GM12878 (cell line): ENCODE measurements around the gene CCT6A. TPM values are rescaled to one million over a fixed set of nuclear protein-coding genes. Genes with fewer than 3 reads are reported as not detected.

ENCODE experiments used
- ASH2L ChIP-seq: fragments of 300-600, 200-600 bp; sonication (generic); IDR thresholded peaks from 2 replicates; pipeline ENCODE4 v1.6.1; 2017; ENCODE audit warnings: low read depth, mild to moderate bottlenecking, borderline replicate concordance
- IKZF1 ChIP-seq: fragments of 450-650 bp; conservative IDR thresholded peaks from 2 replicates; pipeline ENCODE4 v1.6.1; 2017; ENCODE audit warnings: antibody characterized with exemption, mild to moderate bottlenecking
- NR2F1 ChIP-seq: fragments of 450-650 bp; conservative IDR thresholded peaks from 2 replicates; pipeline ENCODE4 v1.6.1; 2017; ENCODE audit warnings: mild to moderate bottlenecking
- RCOR1 ChIP-seq: conservative IDR thresholded peaks from 2 replicates; pipeline ENCODE4 v1.6.1; 2012; ENCODE audit warnings: low read depth, low read length, improper control_type of control experiment
- SMAD5 ChIP-seq: IDR thresholded peaks from 2 replicates; pipeline ENCODE4 v1.6.1; 2016; ENCODE audit warnings: antibody characterized with exemption, low read depth
- SMC3 ChIP-seq: IDR thresholded peaks from 2 replicates; pipeline ENCODE4 v1.6.1; 2011; ENCODE audit warnings: low read length, improper control_type of control experiment, borderline replicate concordance
- SUZ12 ChIP-seq: fragments of 200-600 bp; sonication (generic); IDR thresholded peaks from one replicate; pipeline ENCODE4 v1.6.1; 2018; ENCODE audit warnings: antibody characterized with exemption, mild to moderate bottlenecking; ENCODE audit not compliant: unreplicated experiment
- TARDBP ChIP-seq: IDR thresholded peaks from 2 replicates; pipeline ENCODE4 v1.6.1; 2016; ENCODE audit warnings: borderline replicate concordance
- ZNF217 ChIP-seq: fragments of 450-650 bp; IDR thresholded peaks from 2 replicates; pipeline ENCODE4 v1.6.1; 2017; ENCODE audit warnings: antibody characterized with exemption, mild to moderate bottlenecking
- polyA plus RNA-seq, 11 experiments: library from polyadenylated mRNA; depleted of rRNA in 4 of 11; unstranded in 6 of 11; stranded (reverse) in 5 of 11; fragments of >200 nt; fragmentation: Nextera tagmentation in 4 of 11; fragmentation: Illumina TruSeq in 1 of 11; extraction: Ambion mirVana in 4 of 11; extraction: Trizol in 1 of 11; gene quantifications; 1 replicate in 1 of 11; 2 replicates in 10 of 11; pipeline versions ENCODE4 v1.2.1 to v1.2.3, GENCODE V29; 2011 to 2016; ENCODE audit warnings: inconsistent platforms in 2 of 11, missing spikeins in 2 of 11, low read depth in 1 of 11
- total RNA-seq, 4 experiments: library from RNA; depleted of rRNA in 3 of 4; stranded (reverse); fragments of >200 nt in 3 of 4; fragmentation: Illumina TruSeq in 1 of 4; extraction: Trizol in 1 of 4; gene quantifications; 2 replicates each; pipeline versions ENCODE4 v1.2.1 to v1.2.3, GENCODE V29; 2013 to 2021
- TF ChIP-seq, protein P1 (sequence below): IDR thresholded peaks from 2 replicates; pipeline ENCODE4 v1.6.1; 2012; ENCODE audit warnings: mild to moderate bottlenecking, low read depth, low read length
- TF ChIP-seq, protein P2 (sequence below): fragments of 450-650 bp; IDR thresholded peaks from 2 replicates; pipeline ENCODE4 v1.6.1; 2016; ENCODE audit warnings: mild to moderate bottlenecking, moderate library complexity, borderline replicate concordance
- TF ChIP-seq, protein P3 (sequence below): fragments of 450-650 bp; IDR thresholded peaks from 2 replicates; pipeline ENCODE4 v1.6.1; 2018; ENCODE audit warnings: mild to moderate bottlenecking, low read depth, moderate library complexity; ENCODE audit not compliant: partially characterized antibody
- TF ChIP-seq, protein P4 (sequence below): IDR thresholded peaks from 2 replicates; pipeline ENCODE4 v1.6.1; 2011; ENCODE audit warnings: low read depth, low read length, improper control_type of control experiment, borderline replicate concordance

The CCT6A gene
- total and polyA plus RNA-seq, 10 of the 15 experiments (the other 5 are each of a cell fraction or from before 2014, with no cell fraction given) = 191 to 480 (median 296) TPM

DNA sequence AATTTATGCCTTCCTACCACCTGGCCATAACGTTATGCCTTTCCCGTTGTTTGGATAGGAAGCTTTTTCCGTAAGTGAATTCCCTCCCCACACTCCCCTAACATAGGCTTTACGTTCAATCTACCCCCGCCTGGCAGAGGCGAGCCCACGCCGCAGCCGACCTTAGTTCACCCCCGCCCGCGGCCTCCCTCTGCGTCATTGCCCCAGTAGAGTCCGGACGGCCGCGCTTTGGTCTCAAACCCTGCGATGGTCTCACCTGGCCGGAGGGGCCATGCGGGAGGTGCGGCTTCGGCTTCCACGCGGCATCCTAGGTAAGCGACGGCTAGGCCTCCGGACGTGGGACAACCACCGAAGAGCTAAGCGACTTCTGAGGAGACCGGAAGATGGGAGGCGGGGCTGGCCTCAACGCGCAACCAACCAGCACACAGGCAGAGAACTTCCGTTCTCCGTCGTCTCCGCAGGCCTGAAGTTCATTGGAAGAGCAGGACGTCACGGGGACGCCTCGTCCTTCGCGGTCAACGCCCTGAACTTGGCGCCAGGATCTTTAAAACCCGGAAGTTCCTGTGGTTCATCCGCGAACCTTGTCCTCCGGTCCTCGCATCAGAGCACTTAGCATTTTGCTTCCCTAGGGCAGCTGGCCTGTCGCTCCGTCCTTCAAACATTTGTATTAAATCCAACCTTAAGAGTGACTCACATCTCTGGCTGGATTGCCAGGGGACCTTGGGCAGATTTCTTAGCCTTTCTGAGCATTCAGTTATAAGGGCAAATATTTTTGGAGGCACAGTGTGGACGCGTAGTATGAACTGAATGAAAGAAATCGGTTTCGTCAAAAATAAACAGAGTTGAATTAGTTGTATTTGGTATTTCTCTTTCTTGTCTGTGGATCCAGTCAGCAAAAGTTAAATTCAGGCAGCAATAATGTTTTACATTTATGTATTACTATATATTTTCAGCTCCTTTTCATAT is 54.8 kb downstream of the CCT6A start, which contains the start of gene CHCHD2 (continued):
- TF ChIP-seq, protein P1, sequence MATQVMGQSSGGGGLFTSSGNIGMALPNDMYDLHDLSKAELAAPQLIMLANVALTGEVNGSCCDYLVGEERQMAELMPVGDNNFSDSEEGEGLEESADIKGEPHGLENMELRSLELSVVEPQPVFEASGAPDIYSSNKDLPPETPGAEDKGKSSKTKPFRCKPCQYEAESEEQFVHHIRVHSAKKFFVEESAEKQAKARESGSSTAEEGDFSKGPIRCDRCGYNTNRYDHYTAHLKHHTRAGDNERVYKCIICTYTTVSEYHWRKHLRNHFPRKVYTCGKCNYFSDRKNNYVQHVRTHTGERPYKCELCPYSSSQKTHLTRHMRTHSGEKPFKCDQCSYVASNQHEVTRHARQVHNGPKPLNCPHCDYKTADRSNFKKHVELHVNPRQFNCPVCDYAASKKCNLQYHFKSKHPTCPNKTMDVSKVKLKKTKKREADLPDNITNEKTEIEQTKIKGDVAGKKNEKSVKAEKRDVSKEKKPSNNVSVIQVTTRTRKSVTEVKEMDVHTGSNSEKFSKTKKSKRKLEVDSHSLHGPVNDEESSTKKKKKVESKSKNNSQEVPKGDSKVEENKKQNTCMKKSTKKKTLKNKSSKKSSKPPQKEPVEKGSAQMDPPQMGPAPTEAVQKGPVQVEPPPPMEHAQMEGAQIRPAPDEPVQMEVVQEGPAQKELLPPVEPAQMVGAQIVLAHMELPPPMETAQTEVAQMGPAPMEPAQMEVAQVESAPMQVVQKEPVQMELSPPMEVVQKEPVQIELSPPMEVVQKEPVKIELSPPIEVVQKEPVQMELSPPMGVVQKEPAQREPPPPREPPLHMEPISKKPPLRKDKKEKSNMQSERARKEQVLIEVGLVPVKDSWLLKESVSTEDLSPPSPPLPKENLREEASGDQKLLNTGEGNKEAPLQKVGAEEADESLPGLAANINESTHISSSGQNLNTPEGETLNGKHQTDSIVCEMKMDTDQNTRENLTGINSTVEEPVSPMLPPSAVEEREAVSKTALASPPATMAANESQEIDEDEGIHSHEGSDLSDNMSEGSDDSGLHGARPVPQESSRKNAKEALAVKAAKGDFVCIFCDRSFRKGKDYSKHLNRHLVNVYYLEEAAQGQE = no peak
- TF ChIP-seq NR2F1 (peak; percentile 84), ZNF217 (0 out of 2 replicates have a peak, but pooled peaks have one; percentile 37), ASH2L (no peak), SUZ12 (no peak), TARDBP (0 out of 2 replicates have a peak, but pooled peaks have one; percentile 61), SMC3 (no peak), IKZF1 (peak; percentile 66), SMAD5 (peak; percentile 62), RCOR1 (no peak)
- TF ChIP-seq, protein P2, sequence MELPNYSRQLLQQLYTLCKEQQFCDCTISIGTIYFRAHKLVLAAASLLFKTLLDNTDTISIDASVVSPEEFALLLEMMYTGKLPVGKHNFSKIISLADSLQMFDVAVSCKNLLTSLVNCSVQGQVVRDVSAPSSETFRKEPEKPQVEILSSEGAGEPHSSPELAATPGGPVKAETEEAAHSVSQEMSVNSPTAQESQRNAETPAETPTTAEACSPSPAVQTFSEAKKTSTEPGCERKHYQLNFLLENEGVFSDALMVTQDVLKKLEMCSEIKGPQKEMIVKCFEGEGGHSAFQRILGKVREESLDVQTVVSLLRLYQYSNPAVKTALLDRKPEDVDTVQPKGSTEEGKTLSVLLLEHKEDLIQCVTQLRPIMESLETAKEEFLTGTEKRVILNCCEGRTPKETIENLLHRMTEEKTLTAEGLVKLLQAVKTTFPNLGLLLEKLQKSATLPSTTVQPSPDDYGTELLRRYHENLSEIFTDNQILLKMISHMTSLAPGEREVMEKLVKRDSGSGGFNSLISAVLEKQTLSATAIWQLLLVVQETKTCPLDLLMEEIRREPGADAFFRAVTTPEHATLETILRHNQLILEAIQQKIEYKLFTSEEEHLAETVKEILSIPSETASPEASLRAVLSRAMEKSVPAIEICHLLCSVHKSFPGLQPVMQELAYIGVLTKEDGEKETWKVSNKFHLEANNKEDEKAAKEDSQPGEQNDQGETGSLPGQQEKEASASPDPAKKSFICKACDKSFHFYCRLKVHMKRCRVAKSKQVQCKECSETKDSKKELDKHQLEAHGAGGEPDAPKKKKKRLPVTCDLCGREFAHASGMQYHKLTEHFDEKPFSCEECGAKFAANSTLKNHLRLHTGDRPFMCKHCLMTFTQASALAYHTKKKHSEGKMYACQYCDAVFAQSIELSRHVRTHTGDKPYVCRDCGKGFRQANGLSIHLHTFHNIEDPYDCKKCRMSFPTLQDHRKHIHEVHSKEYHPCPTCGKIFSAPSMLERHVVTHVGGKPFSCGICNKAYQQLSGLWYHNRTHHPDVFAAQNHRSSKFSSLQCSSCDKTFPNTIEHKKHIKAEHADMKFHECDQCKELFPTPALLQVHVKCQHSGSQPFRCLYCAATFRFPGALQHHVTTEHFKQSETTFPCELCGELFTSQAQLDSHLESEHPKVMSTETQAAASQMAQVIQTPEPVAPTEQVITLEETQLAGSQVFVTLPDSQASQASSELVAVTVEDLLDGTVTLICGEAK = peak; percentile 99
- TF ChIP-seq, protein P3, sequence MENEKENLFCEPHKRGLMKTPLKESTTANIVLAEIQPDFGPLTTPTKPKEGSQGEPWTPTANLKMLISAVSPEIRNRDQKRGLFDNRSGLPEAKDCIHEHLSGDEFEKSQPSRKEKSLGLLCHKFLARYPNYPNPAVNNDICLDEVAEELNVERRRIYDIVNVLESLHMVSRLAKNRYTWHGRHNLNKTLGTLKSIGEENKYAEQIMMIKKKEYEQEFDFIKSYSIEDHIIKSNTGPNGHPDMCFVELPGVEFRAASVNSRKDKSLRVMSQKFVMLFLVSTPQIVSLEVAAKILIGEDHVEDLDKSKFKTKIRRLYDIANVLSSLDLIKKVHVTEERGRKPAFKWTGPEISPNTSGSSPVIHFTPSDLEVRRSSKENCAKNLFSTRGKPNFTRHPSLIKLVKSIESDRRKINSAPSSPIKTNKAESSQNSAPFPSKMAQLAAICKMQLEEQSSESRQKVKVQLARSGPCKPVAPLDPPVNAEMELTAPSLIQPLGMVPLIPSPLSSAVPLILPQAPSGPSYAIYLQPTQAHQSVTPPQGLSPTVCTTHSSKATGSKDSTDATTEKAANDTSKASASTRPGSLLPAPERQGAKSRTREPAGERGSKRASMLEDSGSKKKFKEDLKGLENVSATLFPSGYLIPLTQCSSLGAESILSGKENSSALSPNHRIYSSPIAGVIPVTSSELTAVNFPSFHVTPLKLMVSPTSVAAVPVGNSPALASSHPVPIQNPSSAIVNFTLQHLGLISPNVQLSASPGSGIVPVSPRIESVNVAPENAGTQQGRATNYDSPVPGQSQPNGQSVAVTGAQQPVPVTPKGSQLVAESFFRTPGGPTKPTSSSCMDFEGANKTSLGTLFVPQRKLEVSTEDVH = peak; percentile 94
- TF ChIP-seq, protein P4, sequence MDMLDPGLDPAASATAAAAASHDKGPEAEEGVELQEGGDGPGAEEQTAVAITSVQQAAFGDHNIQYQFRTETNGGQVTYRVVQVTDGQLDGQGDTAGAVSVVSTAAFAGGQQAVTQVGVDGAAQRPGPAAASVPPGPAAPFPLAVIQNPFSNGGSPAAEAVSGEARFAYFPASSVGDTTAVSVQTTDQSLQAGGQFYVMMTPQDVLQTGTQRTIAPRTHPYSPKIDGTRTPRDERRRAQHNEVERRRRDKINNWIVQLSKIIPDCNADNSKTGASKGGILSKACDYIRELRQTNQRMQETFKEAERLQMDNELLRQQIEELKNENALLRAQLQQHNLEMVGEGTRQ = peak; percentile 50; the same call in 1 of the 2 replicates
